Measurements from ENCODE around the gene RGS3. TPM values are rescaled to one million over a fixed set of nuclear protein-coding genes. Genes with fewer than 3 reads are reported as not detected.

RGS3 gene
- 10 to 100 TPM; 16.2 to 75.6 (median 54.9) TPM for total RNA-seq

DNA sequence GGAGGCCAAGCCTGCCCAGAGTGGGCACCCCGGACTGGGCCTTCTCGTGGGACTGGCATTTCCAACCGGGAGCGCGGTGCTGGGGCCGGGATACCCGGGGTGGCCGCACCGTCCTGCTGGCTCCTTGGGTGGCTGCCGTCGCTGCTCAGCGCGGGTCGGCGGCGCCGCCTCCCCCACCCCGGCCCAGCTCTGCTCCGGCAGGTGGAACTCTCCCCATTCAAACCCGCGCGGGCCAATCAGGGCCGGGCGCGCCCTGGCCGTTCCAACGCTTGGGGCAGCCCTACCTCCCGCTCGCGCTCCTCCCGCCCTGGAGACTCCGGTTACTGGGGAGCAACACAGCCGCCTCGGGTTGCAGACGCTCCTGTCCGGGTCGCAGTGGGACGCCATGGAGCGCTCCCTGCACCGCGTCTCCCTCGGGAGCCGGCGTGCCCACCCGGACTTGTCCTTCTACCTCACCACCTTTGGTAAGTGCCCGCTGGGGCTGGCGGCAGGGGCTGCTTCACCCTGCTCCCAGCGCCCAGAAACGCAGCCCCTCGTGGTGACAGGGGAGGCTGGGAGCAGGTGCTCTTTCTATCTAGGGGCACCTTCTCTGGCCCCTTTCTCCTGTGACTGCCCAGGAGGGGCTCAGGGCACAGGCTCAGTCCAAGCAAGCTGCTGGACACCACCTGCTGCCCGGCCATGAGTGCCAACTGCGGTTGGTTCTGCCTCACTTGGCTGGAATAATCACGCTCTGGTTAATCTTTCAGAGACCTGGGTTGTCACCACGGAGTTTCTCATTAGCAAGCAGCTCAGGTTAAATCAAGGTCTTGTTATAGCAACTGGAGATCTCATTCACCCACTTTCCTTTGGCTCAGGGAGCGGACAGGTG lies at the start of gene RGS3:
Gene RGS3, plus strand, starts transcription at position 310 of the 868 bp plus-strand sequence. Its CDS starts 76 bp downstream, at position 386.
- Histone ChIP-seq H3K9me3 (no peaks in the 10 kb centered on the region), H3K27ac (no peak within 1 kb of the TSS), H3K4me1 (no peaks in the 10 kb centered on the region), H3K4me3 (no peak within 1 kb of the TSS), H3K36me3 (no peaks in the 10 kb centered on the region), H3K27me3 (no peaks in the 10 kb centered on the region)
- DNase-seq = no peak
- TF ChIP-seq, protein P1, sequence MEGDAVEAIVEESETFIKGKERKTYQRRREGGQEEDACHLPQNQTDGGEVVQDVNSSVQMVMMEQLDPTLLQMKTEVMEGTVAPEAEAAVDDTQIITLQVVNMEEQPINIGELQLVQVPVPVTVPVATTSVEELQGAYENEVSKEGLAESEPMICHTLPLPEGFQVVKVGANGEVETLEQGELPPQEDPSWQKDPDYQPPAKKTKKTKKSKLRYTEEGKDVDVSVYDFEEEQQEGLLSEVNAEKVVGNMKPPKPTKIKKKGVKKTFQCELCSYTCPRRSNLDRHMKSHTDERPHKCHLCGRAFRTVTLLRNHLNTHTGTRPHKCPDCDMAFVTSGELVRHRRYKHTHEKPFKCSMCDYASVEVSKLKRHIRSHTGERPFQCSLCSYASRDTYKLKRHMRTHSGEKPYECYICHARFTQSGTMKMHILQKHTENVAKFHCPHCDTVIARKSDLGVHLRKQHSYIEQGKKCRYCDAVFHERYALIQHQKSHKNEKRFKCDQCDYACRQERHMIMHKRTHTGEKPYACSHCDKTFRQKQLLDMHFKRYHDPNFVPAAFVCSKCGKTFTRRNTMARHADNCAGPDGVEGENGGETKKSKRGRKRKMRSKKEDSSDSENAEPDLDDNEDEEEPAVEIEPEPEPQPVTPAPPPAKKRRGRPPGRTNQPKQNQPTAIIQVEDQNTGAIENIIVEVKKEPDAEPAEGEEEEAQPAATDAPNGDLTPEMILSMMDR (IDR thresholded peaks at IDR 0.05) = no peak
- no peak for TF ChIP-seq POLR2A (IDR thresholded peaks at IDR 0.05)
- intact Hi-C loops (cut with DNase I; ENCODE audit: low total_unique reads) = no loop called here

DNA sequence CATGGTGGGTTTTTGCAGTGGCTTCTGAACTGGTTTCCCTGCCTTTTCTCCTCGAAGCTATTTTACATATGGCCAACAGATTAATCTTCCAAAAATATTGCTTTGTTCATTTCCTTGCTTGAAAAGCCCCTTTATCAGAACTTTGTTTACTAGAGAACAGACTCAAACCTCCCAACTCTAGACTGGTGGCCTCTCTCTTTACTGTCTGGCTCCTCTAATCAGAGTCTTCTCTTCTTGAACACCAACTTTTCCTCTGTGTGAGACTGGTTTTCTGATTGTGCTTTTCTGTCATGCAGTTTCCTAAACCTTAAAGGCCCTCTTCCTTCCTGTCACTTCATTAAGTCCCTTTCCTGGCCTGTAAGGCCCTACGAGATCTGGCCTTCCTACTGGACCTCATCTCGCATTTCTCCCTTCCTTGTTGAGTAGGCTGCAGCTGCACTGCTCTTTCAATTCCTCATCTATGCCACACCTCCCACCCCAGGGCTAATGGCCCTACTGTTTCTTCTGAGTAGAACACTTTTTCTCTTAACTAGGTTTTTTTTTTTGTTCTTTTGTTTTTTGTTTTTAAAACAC lies 47.3 kb upstream of the RGS3 start:
- intact Hi-C loops (cut with DNase I; ENCODE audit: low total_unique reads) = no loop called here
- no peaks in the 10 kb centered on the region for H3K4me1 ChIP-seq
- no peaks in the 10 kb centered on the region for H3K36me3 ChIP-seq
- no peaks in the 10 kb centered on the region for H3K27me3 ChIP-seq
- no peak for DNase-seq
- H3K9me3 ChIP-seq = no peaks in the 10 kb centered on the region
- no peak overlapping the region for H3K27ac ChIP-seq
- no peak for TF ChIP-seq POLR2A (IDR thresholded peaks at IDR 0.05)
- TF ChIP-seq, protein P1 (IDR thresholded peaks at IDR 0.05) = no peak
- no peak overlapping the region for H3K4me3 ChIP-seq

DNA sequence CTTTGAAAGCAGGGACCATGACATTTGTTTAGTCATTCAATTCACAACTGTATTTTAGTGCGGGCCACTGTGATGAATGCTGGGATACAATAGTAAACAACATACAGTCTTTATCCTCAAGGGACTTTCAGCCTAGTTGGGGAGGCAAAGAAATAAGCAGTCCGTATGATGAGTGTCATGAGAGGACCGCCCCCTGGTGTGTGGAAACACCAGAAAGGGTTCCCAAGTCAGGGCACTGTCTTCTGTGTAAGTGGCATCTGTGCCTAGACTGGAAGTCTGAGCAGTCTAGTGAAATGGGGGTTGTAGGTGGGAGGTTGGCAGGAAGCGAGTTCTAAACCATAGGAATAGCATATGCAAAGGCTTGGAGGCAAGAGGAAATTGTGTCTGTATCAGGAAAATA lies 46.2 kb upstream of the RGS3 start:
- intact Hi-C loops (cut with DNase I; ENCODE audit: low total_unique reads) = no loop called here
- Histone ChIP-seq H3K4me1 (no peaks in the 10 kb centered on the region), H3K4me3 (no peak overlapping the region), H3K27ac (no peak overlapping the region), H3K27me3 (no peaks in the 10 kb centered on the region), H3K36me3 (no peaks in the 10 kb centered on the region), H3K9me3 (no peaks in the 10 kb centered on the region)
- TF ChIP-seq, protein P1 (IDR thresholded peaks at IDR 0.05) = no peak
- no peak for DNase-seq

- Histone ChIP-seq H3K4me3 (no peak overlapping the region), H3K9me3 (no peaks in the 10 kb centered on the region), H3K27ac (no peak overlapping the region), H3K27me3 (no peaks in the 10 kb centered on the region), H3K36me3 (no peaks in the 10 kb centered on the region), H3K4me1 (no peaks in the 10 kb centered on the region)
- TF ChIP-seq, protein P1 (IDR thresholded peaks at IDR 0.05) = no peak
- no peak for TF ChIP-seq POLR2A (IDR thresholded peaks at IDR 0.05)
- no peak for DNase-seq
- intact Hi-C loops (cut with DNase I; ENCODE audit: low total_unique reads) = no loop called here
These were observed 41.8 kb upstream of the RGS3 start for GRCh38 chr9:113421726-113422125.

DNA sequence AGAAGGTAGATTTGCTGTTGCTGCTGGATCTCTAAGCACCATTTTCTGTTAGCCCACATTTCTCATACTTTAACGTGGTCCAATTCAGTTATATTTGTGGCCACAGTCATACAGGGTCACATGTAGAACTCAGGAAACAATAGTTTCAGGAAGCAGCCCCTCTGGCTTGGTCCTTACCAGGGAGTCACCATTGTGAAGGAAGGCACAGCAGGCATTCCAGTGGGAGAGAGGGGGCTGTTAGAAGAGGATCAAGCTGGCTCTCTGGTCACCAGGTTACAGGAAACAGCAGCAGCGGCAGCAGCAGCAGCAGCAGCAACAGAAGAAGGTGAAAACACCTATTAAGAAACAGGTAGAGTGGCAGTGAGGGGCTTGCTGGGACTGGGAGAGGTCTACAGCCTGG lies 38.5 kb upstream of the RGS3 start:
- H3K36me3 ChIP-seq = no peaks in the 10 kb centered on the region
- H3K27me3 ChIP-seq = no peaks in the 10 kb centered on the region
- TF ChIP-seq POLR2A (IDR thresholded peaks at IDR 0.05) = no peak
- no peak overlapping the region for H3K27ac ChIP-seq
- H3K9me3 ChIP-seq = no peaks in the 10 kb centered on the region
- intact Hi-C loops (cut with DNase I; ENCODE audit: low total_unique reads) = no loop called here
- DNase-seq = no peak
- no peak overlapping the region for H3K4me3 ChIP-seq
- no peaks in the 10 kb centered on the region for H3K4me1 ChIP-seq
